ENCODE data around the gene NR3C1. TPM values are rescaled to one million over a fixed set of nuclear protein-coding genes. Genes with fewer than 3 reads are reported as not detected.

The NR3C1 gene
- total RNA-seq, 1 donor from 2014 or later = 44.6 TPM

DNA sequence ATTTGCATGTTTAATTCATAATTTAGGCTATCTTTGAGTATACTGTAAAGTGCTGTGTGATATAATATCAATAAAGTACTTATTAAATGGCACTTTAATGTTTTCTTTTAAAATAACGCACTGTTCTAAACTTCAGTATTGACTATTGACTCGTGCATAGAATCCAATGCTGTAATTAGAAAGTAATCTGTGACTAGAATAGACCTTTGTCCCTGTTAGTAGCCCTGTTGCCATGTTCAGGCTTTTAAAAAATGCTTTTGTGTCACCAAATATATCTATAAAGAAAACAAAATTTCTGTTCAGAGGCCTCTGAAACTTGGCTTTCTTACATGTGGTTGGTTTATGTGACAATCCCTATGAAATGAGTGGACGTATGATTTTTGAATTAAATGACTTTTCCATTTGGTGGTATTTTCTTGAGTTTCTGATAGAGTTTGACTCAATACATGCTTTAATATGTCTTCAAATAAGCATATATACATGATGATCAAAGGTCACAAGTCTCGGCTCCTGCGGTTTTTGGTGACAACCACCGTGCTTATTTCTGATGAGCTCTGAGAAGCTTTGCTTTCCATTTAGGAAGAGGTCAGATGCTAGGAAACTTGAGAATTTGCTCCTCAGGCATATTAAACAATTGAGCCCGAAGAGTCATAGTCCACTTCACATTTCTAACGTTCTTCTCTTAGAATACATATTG lies 174.7 kb downstream of the NR3C1 start:
- Mint-ChIP-seq H3K4me1 (ENCODE audit: low read depth) (peaks cover 48% of the 10 kb centered on the region), H3K27ac (ENCODE audit: unreplicated experiment) (no peak overlapping the region), H3K4me3 (ENCODE audit: unreplicated experiment) (no peak overlapping the region), H3K27me3 (ENCODE audit: low read depth) (no peaks in the 10 kb centered on the region), H3K36me3 (ENCODE audit: low read depth) (peaks cover 4% of the 10 kb centered on the region), H3K9me3 (ENCODE audit: low read depth) (no peaks in the 10 kb centered on the region)
- no peak for DNase-seq (ENCODE audit: low spot score)
- TF ChIP-seq, protein P1, sequence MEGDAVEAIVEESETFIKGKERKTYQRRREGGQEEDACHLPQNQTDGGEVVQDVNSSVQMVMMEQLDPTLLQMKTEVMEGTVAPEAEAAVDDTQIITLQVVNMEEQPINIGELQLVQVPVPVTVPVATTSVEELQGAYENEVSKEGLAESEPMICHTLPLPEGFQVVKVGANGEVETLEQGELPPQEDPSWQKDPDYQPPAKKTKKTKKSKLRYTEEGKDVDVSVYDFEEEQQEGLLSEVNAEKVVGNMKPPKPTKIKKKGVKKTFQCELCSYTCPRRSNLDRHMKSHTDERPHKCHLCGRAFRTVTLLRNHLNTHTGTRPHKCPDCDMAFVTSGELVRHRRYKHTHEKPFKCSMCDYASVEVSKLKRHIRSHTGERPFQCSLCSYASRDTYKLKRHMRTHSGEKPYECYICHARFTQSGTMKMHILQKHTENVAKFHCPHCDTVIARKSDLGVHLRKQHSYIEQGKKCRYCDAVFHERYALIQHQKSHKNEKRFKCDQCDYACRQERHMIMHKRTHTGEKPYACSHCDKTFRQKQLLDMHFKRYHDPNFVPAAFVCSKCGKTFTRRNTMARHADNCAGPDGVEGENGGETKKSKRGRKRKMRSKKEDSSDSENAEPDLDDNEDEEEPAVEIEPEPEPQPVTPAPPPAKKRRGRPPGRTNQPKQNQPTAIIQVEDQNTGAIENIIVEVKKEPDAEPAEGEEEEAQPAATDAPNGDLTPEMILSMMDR (IDR thresholded peaks at IDR 0.05) = no peak

Measured in chondrocyte (in vitro differentiated cells).